Heart left ventricle (tissue), 16 donors: ENCODE results near the gene FBXO31. TPM values are rescaled to one million over a fixed set of nuclear protein-coding genes. Genes with fewer than 3 reads are reported as not detected.

ENCODE experiments used
- ATAC-seq, 4 donors: fragments of 200-7000 bp; cut with Tn5 transposase; one replicate each; pipeline ENCODE4 v1.9.1; 2020 to 2022; ENCODE audit warnings: moderate library complexity in 4 of 4, mild to moderate bottlenecking in 3 of 4, moderate number of reproducible peaks in 1 of 4
- DNase-seq, 5 donors: peaks; one replicate each; pipeline ENCODE4 v3.0.0-alpha.2; 2020
- H3K27ac ChIP-seq, 12 donors: fragments of 200-600 bp; sonication (generic) in 4 of 12; one replicate each; pipeline versions ENCODE4 v1.5.0 to v1.8.0; 2016 to 2022; ENCODE audit warnings: mild to moderate bottlenecking in 2 of 12
- H3K27me3 ChIP-seq, 9 donors: fragments of 200-600 bp; sonication (generic) in 2 of 9; one replicate each; pipeline versions ENCODE4 v1.5.1 to v1.8.0; 2016 to 2022; ENCODE audit warnings: mild to moderate bottlenecking in 3 of 9
- H3K36me3 ChIP-seq, 9 donors: fragments of 200-600 bp; sonication (generic) in 2 of 9; one replicate each; pipeline versions ENCODE4 v1.5.0 to v1.8.0; 2018 to 2022; ENCODE audit warnings: mild to moderate bottlenecking in 2 of 9
- H3K4me1 ChIP-seq, 12 donors: fragments of 200-600 bp; sonication (generic) in 4 of 12; one replicate each; pipeline versions ENCODE4 v1.5.0 to v1.8.0; 2016 to 2022; ENCODE audit warnings: mild to moderate bottlenecking in 3 of 12
- H3K4me3 ChIP-seq, 12 donors: fragments of 200-600 bp; sonication (generic) in 4 of 12; one replicate each; pipeline versions ENCODE4 v1.5.0 to v1.8.0; 2017 to 2022; ENCODE audit warnings: mild to moderate bottlenecking in 9 of 12, moderate library complexity in 4 of 12
- H3K9me3 ChIP-seq, 12 donors: fragments of 200-600 bp; sonication (generic) in 4 of 12; one replicate each; pipeline versions ENCODE4 v1.5.0 to v1.8.0; 2016 to 2022; ENCODE audit warnings: mild to moderate bottlenecking in 1 of 12
- POLR2A ChIP-seq, 2 donors: fragments of 450-650 bp; IDR thresholded peaks; one replicate each; pipeline ENCODE4 v1.6.1; 2017; ENCODE audit warnings: antibody characterized with exemption in 2 of 2, mild to moderate bottlenecking in 2 of 2, moderate library complexity in 2 of 2
- WGBS, 4 donors: extraction: QIAGEN DNeasy Blood & Tissue Kit in 2 of 4; methylation state at CpG; one replicate each; pipeline versions ENCODE4 v1.1.5 to v1.1.7; 2013 to 2018; 5-methylcytosine and 5-hydroxymethylcytosine counted together
- intact Hi-C, 10 donors: fragments of 100-400 bp; cut with DNase I; formaldehyde crosslinking; loops; one replicate each; pipeline versions ENCODE4 v1.11.1 to v1.14.2; 2022
- polyA plus RNA-seq, 2 donors: library from polyadenylated mRNA; stranded (reverse); fragments of 200-250 nt; gene quantifications; one replicate each; pipeline ENCODE4 v1.2.3, GENCODE V29; 2013
- total RNA-seq, 9 donors: library from RNA; depleted of rRNA in 2 of 9; stranded (reverse); fragments of >200 nt in 2 of 9; fragmentation: NEBNext Ultra II Directional in 3 of 9; extraction: Animal tissue kit (Norgen Biotek cat#: 25700) in 3 of 9; gene quantifications; one replicate each; pipeline versions ENCODE4 v1.1.0 to v1.2.4, GENCODE V29; 2016 to 2023
- TF ChIP-seq, protein P1 (sequence below), 12 donors: fragments of 200-600 bp; sonication (generic) in 4 of 12; IDR thresholded peaks; one replicate each; pipeline versions ENCODE4 v1.5.0 to v1.8.0; 2018 to 2022; ENCODE audit warnings: antibody characterized with exemption in 12 of 12, mild to moderate bottlenecking in 5 of 12
- donor health status: ischemic (EF 13 %, LVEDD 7.1; RV severe dilation, severe dysfunction).
- donor health status: healthy with polysubstance abuse.
- donor health status: DM: no; HTN: yes; CAD: no.
- donor health status: DM: no; HTN: no; CAD: no.
- donor health status: ischemic (EF 25% LVEDD 6.9; RV normal size, moderate dysfunction).
- donor health status: ischemic (EF 25% LVEDD 5.7; RV mildly dilated, moderate dysfunction).
- donor health status: healthy.
- donor health status: DM: yes; HTN: yes; CAD: no.
- donor health status: ischemic (EF 35%, LVEDD 5.7; RV mildly dilated, moderate dysfunction).
- donor health status: nonischemic (EF 11% LVEDD 7.7; RV severe dilation, severe dysfunction).
- donor health status: DM: yes; HTN: yes; CAD: no.
- donor health status: PGD.
- donor health status: ischemic (EF 29% LVEDD 5.4; RV normal size, mild dysfunction).
- donor health status: nonischemic (EF 23%, LVEDD 6.1; RV moderate dilation, normal function).

FBXO31 gene
- total and polyA plus RNA-seq, 11 donors: 20.0 to 130 (median 63.1) TPM

- Histone ChIP-seq H3K9me3 (no peaks in the 10 kb centered on the region), H3K27me3 (no peaks in the 10 kb centered on the region), H3K4me3 (no peak overlapping the region), H3K27ac (no peak overlapping the region), H3K4me1 (no peaks in the 10 kb centered on the region), H3K36me3 (peaks cover 0 to 85% (median 68%) of the 10 kb centered on the region in 9 donors)
- intact Hi-C loops: no loop called here
- ATAC-seq: no peak
- TF ChIP-seq, protein P1, sequence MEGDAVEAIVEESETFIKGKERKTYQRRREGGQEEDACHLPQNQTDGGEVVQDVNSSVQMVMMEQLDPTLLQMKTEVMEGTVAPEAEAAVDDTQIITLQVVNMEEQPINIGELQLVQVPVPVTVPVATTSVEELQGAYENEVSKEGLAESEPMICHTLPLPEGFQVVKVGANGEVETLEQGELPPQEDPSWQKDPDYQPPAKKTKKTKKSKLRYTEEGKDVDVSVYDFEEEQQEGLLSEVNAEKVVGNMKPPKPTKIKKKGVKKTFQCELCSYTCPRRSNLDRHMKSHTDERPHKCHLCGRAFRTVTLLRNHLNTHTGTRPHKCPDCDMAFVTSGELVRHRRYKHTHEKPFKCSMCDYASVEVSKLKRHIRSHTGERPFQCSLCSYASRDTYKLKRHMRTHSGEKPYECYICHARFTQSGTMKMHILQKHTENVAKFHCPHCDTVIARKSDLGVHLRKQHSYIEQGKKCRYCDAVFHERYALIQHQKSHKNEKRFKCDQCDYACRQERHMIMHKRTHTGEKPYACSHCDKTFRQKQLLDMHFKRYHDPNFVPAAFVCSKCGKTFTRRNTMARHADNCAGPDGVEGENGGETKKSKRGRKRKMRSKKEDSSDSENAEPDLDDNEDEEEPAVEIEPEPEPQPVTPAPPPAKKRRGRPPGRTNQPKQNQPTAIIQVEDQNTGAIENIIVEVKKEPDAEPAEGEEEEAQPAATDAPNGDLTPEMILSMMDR (IDR thresholded peaks at IDR 0.05): no peak
- no peak for TF ChIP-seq POLR2A (IDR thresholded peaks at IDR 0.05)
- DNase-seq: peak in 1 of 5 donors; percentile 54
- WGBS, 4 donors: 87 to 89% (median 89%) methylated on average over 15 to 19 of the region's 19 CpGs
These were observed 47.7 kb downstream of the FBXO31 start for GRCh38 chr16:87335625-87336433.

- DNase-seq: peak in 2 of 5 donors; percentile 1 to 56
- intact Hi-C loops: no loop called here
These were observed 48.6 kb downstream of the FBXO31 start for GRCh38 chr16:87334651-87335624.

GRCh38 chr16:87333581-87334331 is 49.8 kb downstream of the FBXO31 start:
- DNase-seq (peak in 2 of 5 donors; percentile 16 to 46), ATAC-seq (no peak)
- Histone ChIP-seq H3K4me1 (peaks cover 0 to 9% (median 0%) of the 10 kb centered on the region in 12 donors), H3K9me3 (no peaks in the 10 kb centered on the region), H3K36me3 (peaks cover 0 to 85% (median 72%) of the 10 kb centered on the region in 9 donors), H3K27me3 (no peaks in the 10 kb centered on the region), H3K27ac (no peak overlapping the region), H3K4me3 (no peak overlapping the region)
- WGBS, 4 donors: 95 to 96% (median 95%) methylated on average over 22 to 41 of the region's 41 CpGs
- intact Hi-C loops: no loop called here
- TF ChIP-seq, protein P1 (IDR thresholded peaks at IDR 0.05): no peak
- no peak for TF ChIP-seq POLR2A (IDR thresholded peaks at IDR 0.05)

More at GRCh38 chr16:87334651-87335624, 48.6 kb downstream of the FBXO31 start:
- H3K36me3 ChIP-seq: peaks cover 0 to 85% (median 73%) of the 10 kb centered on the region in 9 donors
- H3K27me3 ChIP-seq: no peaks in the 10 kb centered on the region
- no peaks in the 10 kb centered on the region for H3K4me1 ChIP-seq
- 88 to 93% (median 90%) methylated on average over 11 to 29 of the region's 29 CpGs for WGBS, 4 donors
- TF ChIP-seq, protein P1 (IDR thresholded peaks at IDR 0.05): no peak
- TF ChIP-seq POLR2A (IDR thresholded peaks at IDR 0.05): no peak
- no peaks in the 10 kb centered on the region for H3K9me3 ChIP-seq
- no peak overlapping the region for H3K4me3 ChIP-seq
- no peak for ATAC-seq
- no peak overlapping the region for H3K27ac ChIP-seq
